ENCODE results near the gene BPIFA3. TPM values are rescaled to one million over a fixed set of nuclear protein-coding genes. Genes with fewer than 3 reads are reported as not detected.

The BPIFA3 gene
- total and polyA plus RNA-seq, 9 of the 15 experiments (the other 6 are each of a cell fraction or from before 2014, with no cell fraction given), result not detected

DNA sequence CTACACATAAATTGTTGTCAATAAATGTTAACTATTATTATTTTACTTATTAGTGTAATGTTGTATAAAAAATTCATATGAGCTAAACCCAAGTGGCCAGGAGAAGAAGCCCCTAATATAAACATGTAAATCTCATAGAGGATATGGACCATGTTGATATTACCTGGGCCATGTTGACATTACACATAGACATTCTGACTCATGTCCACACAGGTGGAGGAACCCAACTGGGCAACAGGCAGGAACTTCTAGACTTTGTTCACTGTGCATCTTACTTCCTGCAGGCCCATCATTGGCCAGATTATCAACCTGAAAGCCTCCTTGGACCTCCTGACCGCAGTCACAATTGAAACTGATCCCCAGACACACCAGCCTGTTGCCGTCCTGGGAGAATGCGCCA is 42.0 kb upstream of the BPIFA3 start:
- no peak overlapping the region for H3K9ac ChIP-seq (ENCODE audit: insufficient read depth in 1 of 2, low read depth in 2 of 2, low read length in 2 of 2)
- no peak for ATAC-seq
- ChIA-PET POLR2A (no interaction called here), CTCF (ENCODE audit: low intra/inter-chr PET ratio) (no interaction called here)
- no peak overlapping the region for H3K4me2 ChIP-seq (ENCODE audit: insufficient read depth, low read length)
- intact Hi-C loops (cut with micrococcal nuclease) (no loop called here), in situ Hi-C loops (cut with MboI) (no loop called here)
- no peaks in the 10 kb centered on the region for H3K4me1 ChIP-seq (replicated peaks in 1 of 2; ENCODE audit: control insufficient read depth in 2 of 2, insufficient read depth in 2 of 2, low read length in 2 of 2)
- no peak for DNase-seq (ENCODE audit: extremely low read depth in 1 of 4, low spot score in 3 of 4)
- no peaks in the 10 kb centered on the region for H3K9me3 ChIP-seq (replicated peaks; ENCODE audit: control insufficient read depth, insufficient read depth, low read depth, low read length)
- no peaks in the 10 kb centered on the region for H3K9me1 ChIP-seq (ENCODE audit: control insufficient read depth, insufficient read depth, low read length)
- 5% methylated on average over 3 of the region's 3 CpGs for WGBS (ENCODE audit: insufficient coverage, low coverage, missing lambda C conversion rate)
- no peak overlapping the region for H3K27ac ChIP-seq (ENCODE audit: extremely low read depth, low read depth, low read length)
- H3K27me3 ChIP-seq (ENCODE audit: control insufficient read depth in 2 of 2, insufficient read depth in 2 of 2, low read length in 2 of 2), result peaks cover 4 to 34% of the 10 kb centered on the region in 2 experiments; a peak in 3 of 5 replicates
- TF ChIP-seq NFE2L1 (tag; IDR thresholded peaks at IDR 0.05; ENCODE audit: borderline replicate concordance, low read depth), result no peak
- TF ChIP-seq, protein P1, sequence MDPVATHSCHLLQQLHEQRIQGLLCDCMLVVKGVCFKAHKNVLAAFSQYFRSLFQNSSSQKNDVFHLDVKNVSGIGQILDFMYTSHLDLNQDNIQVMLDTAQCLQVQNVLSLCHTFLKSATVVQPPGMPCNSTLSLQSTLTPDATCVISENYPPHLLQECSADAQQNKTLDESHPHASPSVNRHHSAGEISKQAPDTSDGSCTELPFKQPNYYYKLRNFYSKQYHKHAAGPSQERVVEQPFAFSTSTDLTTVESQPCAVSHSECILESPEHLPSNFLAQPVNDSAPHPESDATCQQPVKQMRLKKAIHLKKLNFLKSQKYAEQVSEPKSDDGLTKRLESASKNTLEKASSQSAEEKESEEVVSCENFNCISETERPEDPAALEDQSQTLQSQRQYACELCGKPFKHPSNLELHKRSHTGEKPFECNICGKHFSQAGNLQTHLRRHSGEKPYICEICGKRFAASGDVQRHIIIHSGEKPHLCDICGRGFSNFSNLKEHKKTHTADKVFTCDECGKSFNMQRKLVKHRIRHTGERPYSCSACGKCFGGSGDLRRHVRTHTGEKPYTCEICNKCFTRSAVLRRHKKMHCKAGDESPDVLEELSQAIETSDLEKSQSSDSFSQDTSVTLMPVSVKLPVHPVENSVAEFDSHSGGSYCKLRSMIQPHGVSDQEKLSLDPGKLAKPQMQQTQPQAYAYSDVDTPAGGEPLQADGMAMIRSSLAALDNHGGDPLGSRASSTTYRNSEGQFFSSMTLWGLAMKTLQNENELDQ (CRISPR knock-in tag; IDR thresholded peaks at IDR 0.05; ENCODE audit: borderline replicate concordance), result no peak
- 0 out of 2 replicates have a peak, but pooled peaks cover 1% of the 10 kb centered on the region for H4K20me1 ChIP-seq (replicated peaks; ENCODE audit: control insufficient read depth, insufficient read depth, low read length)
- H3K36me3 ChIP-seq (ENCODE audit: control insufficient read depth, insufficient read depth, low read length), result no peaks in the 10 kb centered on the region
- H2AFZ ChIP-seq (ENCODE audit: low read depth, low read length), result no peak overlapping the region
- no TSS peak for BruUV-seq (replicated peaks)
- no peak for FAIRE-seq
- no peaks in the 10 kb centered on the region for H3K79me2 ChIP-seq (ENCODE audit: control insufficient read depth, insufficient read depth, low read length)
- H3K4me3 ChIP-seq, result no peak overlapping the region

DNA sequence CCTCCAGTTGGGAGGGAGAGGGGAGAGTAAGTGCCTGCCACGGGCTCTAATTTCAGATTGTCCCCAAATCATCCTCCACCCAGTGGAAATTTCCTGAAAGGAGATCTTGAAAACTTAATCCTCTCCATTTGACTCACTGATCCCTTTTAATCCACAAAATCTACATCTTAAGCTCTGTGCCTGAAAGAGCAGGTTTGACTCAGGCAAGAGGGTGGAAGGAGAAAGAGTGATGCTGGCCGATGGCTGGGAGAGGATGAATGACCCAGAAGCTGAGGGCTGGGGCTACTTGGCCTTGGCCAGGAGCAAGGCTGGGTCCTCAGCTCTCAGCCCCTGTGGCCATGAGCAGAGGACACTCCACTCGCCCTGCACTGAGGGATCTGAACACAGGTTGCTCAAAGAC is 41.1 kb upstream of the BPIFA3 start:
- H3K9me1 ChIP-seq (ENCODE audit: control insufficient read depth, insufficient read depth, low read length), result no peaks in the 10 kb centered on the region
- ATAC-seq (no peak), DNase-seq (ENCODE audit: extremely low read depth in 1 of 4, low spot score in 3 of 4) (no peak), FAIRE-seq (no peak)
- no peak overlapping the region for H3K9ac ChIP-seq (ENCODE audit: insufficient read depth in 1 of 2, low read depth in 2 of 2, low read length in 2 of 2)
- no peaks in the 10 kb centered on the region for H3K4me1 ChIP-seq (replicated peaks in 1 of 2; ENCODE audit: control insufficient read depth in 2 of 2, insufficient read depth in 2 of 2, low read length in 2 of 2)
- ChIA-PET POLR2A (interaction anchor here (0.7 kb wide), 1 partner anchor 137 kb away, joined by 4 read pairs; no protein-coding TSS in a partner anchor), CTCF (ENCODE audit: low intra/inter-chr PET ratio) (no interaction called here)
- WGBS (ENCODE audit: insufficient coverage, low coverage, missing lambda C conversion rate), result 0% methylated on average over 3 of the region's 3 CpGs
- no peak overlapping the region for H3K4me2 ChIP-seq (ENCODE audit: insufficient read depth, low read length)
- no peak overlapping the region for H3K27ac ChIP-seq (ENCODE audit: extremely low read depth, low read depth, low read length)
- intact Hi-C loops (cut with micrococcal nuclease) (no loop called here), in situ Hi-C loops (cut with MboI) (no loop called here)
- TF ChIP-seq CBX5 (IDR thresholded peaks at IDR 0.05; ENCODE audit: borderline replicate concordance, low read depth) (no peak), HCFC1 (IDR thresholded peaks at IDR 0.05; ENCODE audit: low read depth, low read length) (no peak), TAL1 (IDR thresholded peaks at IDR 0.05) (no peak), ARID1B (IDR thresholded peaks at IDR 0.05) (no peak), THRAP3 (IDR thresholded peaks at IDR 0.05; ENCODE audit: borderline replicate concordance) (no peak), HDAC8 (tag; IDR thresholded peaks at IDR 0.05) (no peak), ZC3H11A (IDR thresholded peaks at IDR 0.05; ENCODE audit: low read depth, low read length) (no peak), PHB (CRISPR knock-in tag; IDR thresholded peaks at IDR 0.05) (no peak), RAD21 (CRISPR knock-in tag; conservative IDR thresholded peaks at IDR 0.05 in 1 of 2, IDR thresholded peaks at IDR 0.05 in 1 of 2) (no peak), ZNF121 (CRISPR knock-in tag; conservative IDR thresholded peaks at IDR 0.05) (no peak)
- TF ChIP-seq, protein P2, sequence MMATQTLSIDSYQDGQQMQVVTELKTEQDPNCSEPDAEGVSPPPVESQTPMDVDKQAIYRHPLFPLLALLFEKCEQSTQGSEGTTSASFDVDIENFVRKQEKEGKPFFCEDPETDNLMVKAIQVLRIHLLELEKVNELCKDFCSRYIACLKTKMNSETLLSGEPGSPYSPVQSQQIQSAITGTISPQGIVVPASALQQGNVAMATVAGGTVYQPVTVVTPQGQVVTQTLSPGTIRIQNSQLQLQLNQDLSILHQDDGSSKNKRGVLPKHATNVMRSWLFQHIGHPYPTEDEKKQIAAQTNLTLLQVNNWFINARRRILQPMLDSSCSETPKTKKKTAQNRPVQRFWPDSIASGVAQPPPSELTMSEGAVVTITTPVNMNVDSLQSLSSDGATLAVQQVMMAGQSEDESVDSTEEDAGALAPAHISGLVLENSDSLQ (IDR thresholded peaks at IDR 0.05), result no peak
- peaks cover 4 to 36% of the 10 kb centered on the region in 2 experiments; a peak in 3 of 5 replicates for H3K27me3 ChIP-seq (ENCODE audit: control insufficient read depth in 2 of 2, insufficient read depth in 2 of 2, low read length in 2 of 2)
- no peaks in the 10 kb centered on the region for H3K79me2 ChIP-seq (ENCODE audit: control insufficient read depth, insufficient read depth, low read length)
- no peak overlapping the region for H2AFZ ChIP-seq (ENCODE audit: low read depth, low read length)
- H3K4me3 ChIP-seq, result no peak overlapping the region
- H4K20me1 ChIP-seq (replicated peaks; ENCODE audit: control insufficient read depth, insufficient read depth, low read length), result 0 out of 2 replicates have a peak, but pooled peaks cover 3% of the 10 kb centered on the region
- no TSS peak for BruUV-seq (replicated peaks)
- H3K36me3 ChIP-seq (ENCODE audit: control insufficient read depth, insufficient read depth, low read length), result no peaks in the 10 kb centered on the region
- H3K9me3 ChIP-seq (replicated peaks; ENCODE audit: control insufficient read depth, insufficient read depth, low read depth, low read length), result no peaks in the 10 kb centered on the region

All from K562 (cell line).